ENCODE results near the gene CAPN11.
A peak's percentile ranks its signal among the peaks of the same experiment; 100 is the strongest.

DNA sequence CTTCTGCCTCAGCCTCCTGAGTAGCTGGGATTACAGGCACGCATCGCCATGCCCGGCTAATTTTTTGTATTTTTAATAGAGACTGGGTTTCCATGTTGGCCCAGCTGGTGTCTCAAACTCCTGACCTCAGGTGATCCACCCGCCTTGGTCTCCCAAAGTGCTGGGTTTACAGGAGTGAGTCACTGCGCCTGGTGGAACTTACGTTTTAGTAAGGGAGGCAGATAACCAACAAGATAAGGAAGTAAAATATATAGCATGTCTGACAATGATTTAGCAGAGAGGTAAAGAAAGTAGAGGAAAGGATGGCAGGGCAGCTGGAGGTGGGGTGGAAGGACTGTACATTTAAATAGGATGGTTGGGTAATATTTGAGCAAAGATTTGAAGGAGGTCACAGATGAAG is 45.3 kb downstream of the CAPN11 start:
- TF ChIP-seq POLR2AphosphoS5 (IDR thresholded peaks at IDR 0.05; ENCODE audit: insufficient read depth in 1 of 2, low read depth in 1 of 2) (peak in 1 of 2 donors; percentile 23), POLR2A (IDR thresholded peaks at IDR 0.05) (no peak)
- TF ChIP-seq, protein P1, sequence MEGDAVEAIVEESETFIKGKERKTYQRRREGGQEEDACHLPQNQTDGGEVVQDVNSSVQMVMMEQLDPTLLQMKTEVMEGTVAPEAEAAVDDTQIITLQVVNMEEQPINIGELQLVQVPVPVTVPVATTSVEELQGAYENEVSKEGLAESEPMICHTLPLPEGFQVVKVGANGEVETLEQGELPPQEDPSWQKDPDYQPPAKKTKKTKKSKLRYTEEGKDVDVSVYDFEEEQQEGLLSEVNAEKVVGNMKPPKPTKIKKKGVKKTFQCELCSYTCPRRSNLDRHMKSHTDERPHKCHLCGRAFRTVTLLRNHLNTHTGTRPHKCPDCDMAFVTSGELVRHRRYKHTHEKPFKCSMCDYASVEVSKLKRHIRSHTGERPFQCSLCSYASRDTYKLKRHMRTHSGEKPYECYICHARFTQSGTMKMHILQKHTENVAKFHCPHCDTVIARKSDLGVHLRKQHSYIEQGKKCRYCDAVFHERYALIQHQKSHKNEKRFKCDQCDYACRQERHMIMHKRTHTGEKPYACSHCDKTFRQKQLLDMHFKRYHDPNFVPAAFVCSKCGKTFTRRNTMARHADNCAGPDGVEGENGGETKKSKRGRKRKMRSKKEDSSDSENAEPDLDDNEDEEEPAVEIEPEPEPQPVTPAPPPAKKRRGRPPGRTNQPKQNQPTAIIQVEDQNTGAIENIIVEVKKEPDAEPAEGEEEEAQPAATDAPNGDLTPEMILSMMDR (IDR thresholded peaks at IDR 0.05): no peak

All from vagina (tissue), 2 donors.